ENCODE results near the gene PPFIBP2.

Gene PPFIBP2

DNA sequence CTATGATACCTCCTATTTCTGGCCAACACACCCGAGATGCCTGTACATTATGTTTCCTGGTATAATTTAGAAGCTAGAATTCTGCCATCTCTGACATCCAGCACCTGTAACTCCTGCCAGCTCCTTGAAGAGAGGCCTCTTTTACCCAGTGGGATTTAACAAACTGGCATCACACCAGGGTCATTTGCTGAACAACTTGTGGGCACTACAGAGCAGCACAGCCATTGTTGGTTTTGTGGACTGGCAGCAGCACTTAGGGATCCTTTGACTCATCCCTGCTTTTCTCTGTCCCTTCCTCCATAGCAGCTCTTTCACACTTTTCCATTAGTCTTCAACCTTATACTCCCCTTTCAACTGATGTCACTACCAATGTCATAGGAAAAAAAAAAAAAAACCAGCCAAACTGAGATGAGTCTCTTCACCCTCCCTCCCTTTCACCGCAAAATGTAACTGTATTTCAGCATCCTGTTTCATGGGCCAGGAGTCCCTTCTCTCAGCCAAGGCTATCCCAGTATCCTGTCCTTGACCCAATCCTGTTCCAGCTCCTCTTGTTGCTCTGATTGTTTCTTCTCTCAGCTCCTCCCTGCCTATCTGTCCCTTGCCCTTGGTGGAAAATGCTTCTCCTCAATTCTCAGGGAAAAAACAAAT is 68.7 kb downstream of the PPFIBP2 start:
- no peak for DNase-seq (ENCODE audit: low read depth)
- H3K4me1 ChIP-seq (ENCODE audit: control insufficient read depth, insufficient read depth, low read length): peaks cover 46% of the 10 kb centered on the region
- no peaks in the 10 kb centered on the region for H3K9me3 ChIP-seq (ENCODE audit: control insufficient read depth, low read length)
- H3K4me3 ChIP-seq (ENCODE audit: low read length): no peak overlapping the region
- H3K27me3 ChIP-seq (replicated peaks; ENCODE audit: control insufficient read depth, insufficient read depth, low read length): no peaks in the 10 kb centered on the region
- no peak overlapping the region for H3K9ac ChIP-seq (ENCODE audit: low read length)
- no peaks in the 10 kb centered on the region for H3K36me3 ChIP-seq (ENCODE audit: control insufficient read depth, insufficient read depth, low read length, severe bottlenecking)

DNA sequence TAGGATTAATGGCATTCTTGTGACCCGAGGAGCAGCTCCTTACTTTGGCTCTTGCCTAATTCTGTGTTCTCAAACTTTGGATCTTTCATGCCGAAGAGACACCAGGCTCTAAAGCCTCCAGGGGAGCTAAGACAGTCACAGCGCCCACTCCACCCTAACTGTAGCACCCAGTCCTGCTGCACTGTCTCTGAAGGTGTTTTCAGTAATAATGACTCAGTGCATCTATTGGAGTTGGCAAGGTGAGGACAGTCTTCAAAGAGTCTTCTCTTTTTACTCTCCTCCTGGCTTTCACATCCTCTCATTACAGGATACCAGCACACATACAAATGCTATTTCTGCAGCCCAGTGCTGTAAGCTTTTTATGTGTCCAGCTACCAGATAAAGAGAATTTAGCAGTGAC is 69.4 kb downstream of the PPFIBP2 start:
- H3K4me3 ChIP-seq (ENCODE audit: low read length): no peak overlapping the region
- no peaks in the 10 kb centered on the region for H3K27me3 ChIP-seq (replicated peaks; ENCODE audit: control insufficient read depth, insufficient read depth, low read length)
- H3K4me1 ChIP-seq (ENCODE audit: control insufficient read depth, insufficient read depth, low read length): peaks cover 38% of the 10 kb centered on the region
- no peak for DNase-seq (ENCODE audit: low read depth)
- H3K36me3 ChIP-seq (ENCODE audit: control insufficient read depth, insufficient read depth, low read length, severe bottlenecking): no peaks in the 10 kb centered on the region
- no peak overlapping the region for H3K9ac ChIP-seq (ENCODE audit: low read length)
- no peaks in the 10 kb centered on the region for H3K9me3 ChIP-seq (ENCODE audit: control insufficient read depth, low read length)

DNA sequence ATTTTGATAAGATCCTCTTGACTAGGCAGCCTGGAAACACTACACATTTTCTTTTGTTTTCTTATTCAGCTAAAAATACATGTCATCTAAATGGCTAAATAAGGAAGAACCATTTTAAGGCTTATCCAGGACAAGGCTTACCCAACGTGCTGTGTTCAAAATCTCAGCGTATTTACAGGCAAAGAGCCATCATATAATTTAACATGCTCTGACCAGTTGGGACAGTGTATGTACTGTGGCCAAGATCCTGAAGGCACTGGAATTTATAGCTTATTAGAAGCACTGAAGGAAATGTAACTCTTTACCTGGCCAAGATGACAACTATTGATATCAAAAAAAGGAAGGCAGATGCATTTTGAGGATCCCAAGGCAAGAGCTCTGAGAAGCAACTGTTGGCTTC is 71.1 kb downstream of the PPFIBP2 start:
- H3K4me3 ChIP-seq (ENCODE audit: low read length): no peak overlapping the region

DNA sequence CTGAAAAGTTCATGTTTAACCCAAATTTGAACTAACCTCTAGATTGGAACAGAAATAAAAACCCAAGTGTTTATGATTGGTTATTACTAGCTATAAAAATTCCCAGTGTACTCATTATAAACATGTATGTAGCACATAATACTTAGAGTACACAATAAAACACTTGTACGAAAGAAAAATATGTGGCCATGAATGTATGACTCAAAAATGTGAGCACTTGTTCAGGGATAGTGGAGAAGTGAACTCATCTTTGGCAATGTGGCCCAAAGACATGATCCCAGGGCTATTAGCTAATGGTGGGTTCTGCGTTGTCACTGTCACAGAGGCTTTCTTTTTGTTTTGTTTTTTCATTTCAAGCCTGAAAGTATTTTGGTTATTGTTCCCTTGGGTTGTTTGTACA is 72.0 kb downstream of the PPFIBP2 start:
- H3K9ac ChIP-seq (ENCODE audit: low read length): no peak overlapping the region
- H3K4me1 ChIP-seq (ENCODE audit: control insufficient read depth, insufficient read depth, low read length): peaks cover 23% of the 10 kb centered on the region
- DNase-seq (ENCODE audit: low read depth): no peak
- H3K9me3 ChIP-seq (ENCODE audit: control insufficient read depth, low read length): no peaks in the 10 kb centered on the region
- H3K4me3 ChIP-seq (ENCODE audit: low read length): no peak overlapping the region
- no peaks in the 10 kb centered on the region for H3K27me3 ChIP-seq (replicated peaks; ENCODE audit: control insufficient read depth, insufficient read depth, low read length)
- no peaks in the 10 kb centered on the region for H3K36me3 ChIP-seq (ENCODE audit: control insufficient read depth, insufficient read depth, low read length, severe bottlenecking)

More for the DNA sequence above, 71.1 kb downstream of the PPFIBP2 start:
- H3K27me3 ChIP-seq (replicated peaks; ENCODE audit: control insufficient read depth, insufficient read depth, low read length): no peaks in the 10 kb centered on the region
- H3K9me3 ChIP-seq (ENCODE audit: control insufficient read depth, low read length): no peaks in the 10 kb centered on the region
- no peak overlapping the region for H3K9ac ChIP-seq (ENCODE audit: low read length)
- no peaks in the 10 kb centered on the region for H3K36me3 ChIP-seq (ENCODE audit: control insufficient read depth, insufficient read depth, low read length, severe bottlenecking)
- H3K4me1 ChIP-seq (ENCODE audit: control insufficient read depth, insufficient read depth, low read length): peaks cover 22% of the 10 kb centered on the region
- no peak for DNase-seq (ENCODE audit: low read depth)

DNA sequence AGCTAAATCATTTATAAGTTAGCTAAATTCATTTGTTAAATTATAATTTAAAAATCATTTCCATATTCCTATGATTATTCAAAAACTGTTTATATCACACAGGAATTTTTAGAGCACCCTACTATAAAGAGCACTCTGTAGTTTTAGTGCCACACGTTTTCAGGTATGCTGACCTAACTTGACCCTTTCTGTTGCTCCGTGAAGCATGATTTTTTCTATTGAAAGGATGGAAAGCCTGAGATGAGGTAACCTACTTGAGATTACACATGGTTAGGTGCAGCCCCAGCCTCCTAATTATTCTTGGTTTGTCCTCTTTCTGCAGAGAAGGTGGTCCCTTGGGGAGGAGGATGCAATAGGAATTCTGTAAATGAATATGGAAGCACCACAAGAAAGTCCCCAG is 72.6 kb downstream of the PPFIBP2 start:
- no peaks in the 10 kb centered on the region for H3K36me3 ChIP-seq (ENCODE audit: control insufficient read depth, insufficient read depth, low read length, severe bottlenecking)
- H3K4me1 ChIP-seq (ENCODE audit: control insufficient read depth, insufficient read depth, low read length): peaks cover 24% of the 10 kb centered on the region
- no peak overlapping the region for H3K4me3 ChIP-seq (ENCODE audit: low read length)
- no peaks in the 10 kb centered on the region for H3K9me3 ChIP-seq (ENCODE audit: control insufficient read depth, low read length)
- H3K9ac ChIP-seq (ENCODE audit: low read length): no peak overlapping the region
- H3K27me3 ChIP-seq (replicated peaks; ENCODE audit: control insufficient read depth, insufficient read depth, low read length): no peaks in the 10 kb centered on the region
- DNase-seq (ENCODE audit: low read depth): no peak

DNA sequence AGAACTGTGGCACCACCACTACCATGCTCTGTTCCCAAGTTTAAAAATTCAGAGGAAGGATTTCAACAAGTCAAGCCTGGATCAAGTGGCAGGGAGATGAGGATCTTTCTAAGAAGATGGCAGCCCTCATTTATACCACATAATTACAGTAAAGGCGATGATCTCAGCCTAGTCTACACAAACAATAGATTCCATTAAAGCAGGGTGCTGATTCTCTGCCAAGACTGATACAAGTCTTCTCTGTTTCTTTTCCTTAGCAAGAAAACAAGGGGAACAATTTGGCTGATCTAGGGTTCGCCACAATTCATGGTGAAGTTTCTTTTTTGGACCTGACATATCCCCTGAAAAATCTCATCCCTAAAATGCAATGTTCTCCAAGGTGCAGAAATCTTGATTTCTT is 73.9 kb downstream of the PPFIBP2 start:
- peaks cover 32% of the 10 kb centered on the region for H3K4me1 ChIP-seq (ENCODE audit: control insufficient read depth, insufficient read depth, low read length)
- no peaks in the 10 kb centered on the region for H3K9me3 ChIP-seq (ENCODE audit: control insufficient read depth, low read length)
- H3K27me3 ChIP-seq (replicated peaks; ENCODE audit: control insufficient read depth, insufficient read depth, low read length): no peaks in the 10 kb centered on the region
- no peaks in the 10 kb centered on the region for H3K36me3 ChIP-seq (ENCODE audit: control insufficient read depth, insufficient read depth, low read length, severe bottlenecking)
- H3K9ac ChIP-seq (ENCODE audit: low read length): no peak overlapping the region
- no peak overlapping the region for H3K4me3 ChIP-seq (ENCODE audit: low read length)
- no peak for DNase-seq (ENCODE audit: low read depth)

DNA sequence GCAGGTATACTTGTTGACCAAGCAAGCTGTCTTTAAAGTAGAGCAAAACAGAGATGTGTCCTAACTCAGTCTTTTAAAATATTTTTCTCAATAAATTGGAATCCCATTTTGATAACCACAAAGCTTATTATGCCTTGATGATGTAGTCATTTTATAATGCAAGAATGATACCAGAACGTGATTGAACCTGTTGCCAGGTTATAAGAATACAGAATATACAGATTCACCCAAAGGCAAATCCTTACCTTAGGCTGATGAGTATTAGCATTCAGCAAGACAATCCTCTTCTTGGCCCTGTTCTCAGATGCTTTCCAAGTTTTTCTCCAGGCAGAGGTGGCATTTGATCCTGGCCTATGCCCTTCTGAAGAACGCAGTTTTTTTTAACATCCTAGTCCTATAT is 76.1 kb downstream of the PPFIBP2 start:
- H3K4me3 ChIP-seq (ENCODE audit: low read length): no peak overlapping the region
- peaks cover 42% of the 10 kb centered on the region for H3K4me1 ChIP-seq (ENCODE audit: control insufficient read depth, insufficient read depth, low read length)
- no peak for DNase-seq (ENCODE audit: low read depth)
- H3K36me3 ChIP-seq (ENCODE audit: control insufficient read depth, insufficient read depth, low read length, severe bottlenecking): no peaks in the 10 kb centered on the region
- H3K9ac ChIP-seq (ENCODE audit: low read length): no peak overlapping the region
- H3K27me3 ChIP-seq (replicated peaks; ENCODE audit: control insufficient read depth, insufficient read depth, low read length): no peaks in the 10 kb centered on the region
- H3K9me3 ChIP-seq (ENCODE audit: control insufficient read depth, low read length): no peaks in the 10 kb centered on the region

DNA sequence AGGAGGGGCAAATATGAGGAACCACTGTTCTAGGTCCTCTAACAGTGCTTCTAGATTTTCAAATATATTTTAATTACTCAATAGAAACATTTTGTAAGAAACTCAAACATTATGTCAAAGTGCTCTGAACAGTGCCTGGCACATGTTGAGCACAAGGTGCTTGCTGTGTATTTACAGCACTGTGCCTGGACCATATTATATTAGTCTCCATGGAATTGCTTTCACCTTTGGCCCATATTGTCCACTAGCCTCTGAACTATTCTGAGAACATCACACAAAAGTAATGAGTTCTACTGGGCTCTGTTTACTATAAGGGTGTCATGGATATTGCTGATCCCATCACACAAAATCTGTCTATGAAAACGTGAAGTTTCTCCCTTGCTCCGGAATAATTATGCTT is 76.7 kb downstream of the PPFIBP2 start:
- Histone ChIP-seq H3K9me3 (ENCODE audit: control insufficient read depth, low read length) (no peaks in the 10 kb centered on the region), H3K4me1 (ENCODE audit: control insufficient read depth, insufficient read depth, low read length) (peaks cover 48% of the 10 kb centered on the region), H3K27me3 (replicated peaks; ENCODE audit: control insufficient read depth, insufficient read depth, low read length) (no peaks in the 10 kb centered on the region), H3K9ac (ENCODE audit: low read length) (no peak overlapping the region), H3K4me3 (ENCODE audit: low read length) (no peak overlapping the region), H3K36me3 (ENCODE audit: control insufficient read depth, insufficient read depth, low read length, severe bottlenecking) (no peaks in the 10 kb centered on the region)
- no peak for DNase-seq (ENCODE audit: low read depth)

DNA sequence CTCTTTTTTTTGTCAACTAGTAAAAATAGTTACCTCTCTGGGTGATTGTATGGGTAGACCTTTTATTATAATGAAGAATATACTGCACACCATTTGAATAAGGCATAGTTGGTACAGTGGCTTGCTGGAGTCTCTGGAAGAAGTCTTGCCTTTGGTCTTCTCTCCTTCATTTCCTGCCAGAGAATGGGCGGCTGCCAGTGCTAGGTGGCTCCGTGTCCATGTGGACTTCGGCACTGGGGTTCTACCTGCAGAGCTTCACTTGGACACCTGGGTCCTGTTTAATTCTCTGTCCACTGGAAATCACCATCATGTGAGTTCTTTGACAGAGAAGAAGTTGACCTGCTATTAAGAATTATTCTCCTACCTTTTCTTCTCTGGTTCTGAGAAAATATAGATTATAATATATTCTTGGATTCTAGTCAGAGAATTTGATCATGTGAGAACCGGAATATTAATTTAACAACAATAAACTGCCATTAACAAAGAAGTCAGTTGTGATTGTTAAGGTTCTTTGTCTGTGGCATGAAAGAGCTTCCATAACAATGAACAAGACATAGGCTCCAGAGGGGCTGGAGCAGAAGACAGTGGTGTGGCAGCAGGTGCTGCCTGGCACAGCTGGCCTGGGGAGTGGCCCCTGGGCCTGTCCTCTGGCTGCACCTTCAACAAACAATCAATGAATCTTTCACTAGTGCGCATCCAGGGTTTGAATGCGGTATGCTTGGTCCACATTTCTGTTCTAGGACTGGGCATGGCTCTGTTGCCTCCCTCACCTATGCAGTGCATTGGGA is 77.5 kb downstream of the PPFIBP2 start:
- DNase-seq (ENCODE audit: low read depth): no peak
- H3K27me3 ChIP-seq (replicated peaks; ENCODE audit: control insufficient read depth, insufficient read depth, low read length): no peaks in the 10 kb centered on the region
- H3K9me3 ChIP-seq (ENCODE audit: control insufficient read depth, low read length): no peaks in the 10 kb centered on the region
- peaks cover 48% of the 10 kb centered on the region for H3K4me1 ChIP-seq (ENCODE audit: control insufficient read depth, insufficient read depth, low read length)
- H3K4me3 ChIP-seq (ENCODE audit: low read length): no peak overlapping the region
- H3K36me3 ChIP-seq (ENCODE audit: control insufficient read depth, insufficient read depth, low read length, severe bottlenecking): no peaks in the 10 kb centered on the region
- H3K9ac ChIP-seq (ENCODE audit: low read length): no peak overlapping the region

DNA sequence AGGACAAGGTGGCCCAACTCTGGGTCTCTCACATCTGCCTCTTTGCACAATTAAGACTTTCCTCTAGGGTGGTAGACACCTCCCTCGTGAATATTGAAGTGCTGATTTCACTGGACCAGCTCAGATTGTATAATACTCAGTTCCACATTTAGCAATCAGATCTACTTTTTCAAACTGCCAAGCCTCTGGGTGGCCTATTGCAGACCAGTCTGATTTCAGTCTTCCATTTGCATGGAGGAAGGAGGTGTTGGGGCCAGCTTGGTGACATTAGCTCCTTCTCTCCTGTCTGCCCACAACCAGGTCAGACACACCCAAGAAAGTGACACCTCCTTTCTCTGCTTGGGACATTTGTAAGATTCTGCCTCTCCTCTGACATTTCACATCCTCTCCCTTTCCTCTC is 78.2 kb downstream of the PPFIBP2 start:
- DNase-seq (ENCODE audit: low read depth): no peak
- Histone ChIP-seq H3K9ac (ENCODE audit: low read length) (no peak overlapping the region), H3K4me3 (ENCODE audit: low read length) (no peak overlapping the region), H3K4me1 (ENCODE audit: control insufficient read depth, insufficient read depth, low read length) (peaks cover 44% of the 10 kb centered on the region), H3K36me3 (ENCODE audit: control insufficient read depth, insufficient read depth, low read length, severe bottlenecking) (no peaks in the 10 kb centered on the region), H3K27me3 (replicated peaks; ENCODE audit: control insufficient read depth, insufficient read depth, low read length) (no peaks in the 10 kb centered on the region), H3K9me3 (ENCODE audit: control insufficient read depth, low read length) (no peaks in the 10 kb centered on the region)

DNA sequence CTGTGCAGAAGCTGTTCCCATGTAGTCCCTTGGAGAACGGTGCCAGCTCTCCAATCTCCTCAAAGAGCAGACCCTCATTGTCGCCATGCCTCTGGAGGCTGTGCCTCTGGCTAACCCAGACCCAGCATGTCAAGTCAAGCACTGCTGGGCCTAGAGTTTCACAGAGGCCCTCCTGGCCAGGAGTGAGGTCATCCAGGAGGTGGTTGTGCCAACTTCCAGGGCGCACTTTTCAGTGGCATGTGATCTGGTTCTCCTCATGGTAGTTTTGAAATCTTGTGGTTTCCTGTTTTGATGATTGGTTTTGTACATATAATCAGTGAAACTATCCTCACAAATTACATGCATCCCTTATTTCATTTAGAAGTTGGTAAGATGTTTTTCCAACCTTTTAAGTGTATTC is 78.9 kb downstream of the PPFIBP2 start:
- H3K27me3 ChIP-seq (replicated peaks; ENCODE audit: control insufficient read depth, insufficient read depth, low read length): no peaks in the 10 kb centered on the region
- H3K9me3 ChIP-seq (ENCODE audit: control insufficient read depth, low read length): no peaks in the 10 kb centered on the region
- no peaks in the 10 kb centered on the region for H3K36me3 ChIP-seq (ENCODE audit: control insufficient read depth, insufficient read depth, low read length, severe bottlenecking)
- no peak overlapping the region for H3K4me3 ChIP-seq (ENCODE audit: low read length)
- peak; percentile 84 for DNase-seq (ENCODE audit: low read depth)
- no peak overlapping the region for H3K9ac ChIP-seq (ENCODE audit: low read length)
- peaks cover 42% of the 10 kb centered on the region for H3K4me1 ChIP-seq (ENCODE audit: control insufficient read depth, insufficient read depth, low read length)

All from adipocyte (in vitro differentiated cells).